NT2/D1 (cell line): ENCODE data around the gene TSPEAR.

ENCODE experiments used
- SUZ12 ChIP-seq: IDR thresholded peaks from 2 replicates; pipeline ENCODE4 v1.6.1; 2011; ENCODE audit not compliant: insufficient read length, insufficient read depth; ENCODE audit errors: extremely low read depth
- YY1 ChIP-seq: IDR thresholded peaks from 2 replicates; pipeline ENCODE4 v1.6.1; 2011; ENCODE audit not compliant: insufficient read length, insufficient read depth
- ZNF274 ChIP-seq: IDR thresholded peaks from 2 replicates; pipeline ENCODE4 v1.6.1; 2011; ENCODE audit warnings: mild to moderate bottlenecking, low read depth, low read length

DNA sequence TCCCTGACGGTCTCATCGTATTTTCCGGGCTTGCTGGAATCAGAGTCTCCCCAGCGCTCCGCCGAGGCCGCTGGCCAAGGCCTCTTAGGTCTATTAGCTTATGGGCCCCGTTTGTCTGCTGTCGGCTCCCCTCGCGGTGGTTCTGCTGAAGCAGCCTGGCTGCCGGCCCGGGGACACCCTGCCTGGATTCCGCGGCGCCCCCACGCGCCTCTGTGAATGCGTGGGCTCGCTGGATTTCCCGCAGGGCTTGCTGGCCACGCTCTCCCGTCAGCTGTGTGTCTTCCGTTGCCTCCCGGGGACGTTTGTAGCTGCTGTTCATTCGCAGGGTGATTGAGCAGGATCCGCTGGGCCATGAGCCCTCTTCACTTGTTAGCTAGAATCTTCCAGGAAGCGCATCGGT, 247.6 kb downstream of the TSPEAR start:
- TF ChIP-seq YY1 (no peak), ZNF274 (no peak), SUZ12 (no peak)
